ACHN (cell line): ENCODE results near the gene FRK.
"Not testable (repeated sequence)": the region's sequence is repeated elsewhere in the genome, so short reads cannot be mapped to it uniquely, and the experiment has no call there.

Experiments used
- DNase-seq: peaks from one replicate; pipeline ENCODE4 v3.0.0-alpha.2; 2015
- in situ Hi-C: cut with HindIII; loops from 2 replicates; pipeline ENCODE4 v1.10.0; 2017; ENCODE audit warnings: low sequenced_read_pairs, low pct_ligation_motif_present, low pct_unique_long_range_greater_than_20kb

The FRK gene

GRCh38 chr6:116046737-116047136 is 14.0 kb downstream of the FRK start:
- DNase-seq = no peak
- in situ Hi-C loops = no loop called here

DNA sequence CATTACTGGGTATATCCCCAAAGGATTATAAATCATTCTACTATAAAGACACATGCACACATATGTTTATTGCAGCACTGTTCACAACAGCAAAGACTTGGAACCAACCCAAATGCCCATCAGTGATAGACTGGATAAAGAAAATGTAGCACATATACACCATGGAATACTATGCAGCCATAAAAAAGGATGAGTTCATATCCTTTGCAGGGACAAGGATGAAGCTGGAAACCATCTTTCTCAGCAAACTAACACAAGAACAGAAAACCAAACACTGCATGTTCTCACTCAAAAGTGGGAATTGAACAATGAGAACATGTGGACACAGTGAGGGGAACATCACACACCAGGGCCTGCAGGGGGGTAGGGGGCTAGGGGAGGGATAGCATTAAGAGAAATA is 14.4 kb downstream of the FRK start:
- in situ Hi-C loops, DNase-seq: not testable (repeated sequence)

GRCh38 chr6:116041934-116042333 is 18.8 kb downstream of the FRK start:
- in situ Hi-C loops = no loop called here
- DNase-seq = no peak

GRCh38 chr6:116040993-116041392 is 19.7 kb downstream of the FRK start:
- in situ Hi-C loops = no loop called here
- no peak for DNase-seq

DNA sequence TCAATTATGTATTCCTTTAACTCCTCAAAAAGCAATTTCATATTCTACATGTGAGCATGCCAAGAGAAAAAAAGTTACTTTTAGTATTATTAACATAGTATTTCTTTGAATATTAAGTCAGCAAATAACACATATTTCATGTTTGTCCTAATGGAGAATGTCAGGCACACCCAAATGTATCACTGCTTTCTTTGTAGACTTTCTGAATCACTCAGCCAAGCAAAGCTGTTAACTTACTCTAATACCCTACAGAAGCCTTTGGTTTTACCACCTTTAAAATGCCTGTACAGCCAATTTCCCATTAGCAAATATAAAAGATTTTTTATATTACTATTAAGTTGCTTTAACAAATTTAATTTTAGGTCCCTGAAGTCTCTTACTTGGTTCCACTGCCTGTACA is 23.8 kb downstream of the FRK start:
- in situ Hi-C loops = no loop called here

GRCh38 chr6:116036075-116036773 is 24.5 kb downstream of the FRK start:
- in situ Hi-C loops = no loop called here
- no peak for DNase-seq

More for the DNA sequence above, 23.8 kb downstream of the FRK start:
- DNase-seq = no peak

- no peak for DNase-seq
- in situ Hi-C loops = no loop called here
Observed at GRCh38 chr6:116035616-116036015, 25.1 kb downstream of the FRK start.

DNA sequence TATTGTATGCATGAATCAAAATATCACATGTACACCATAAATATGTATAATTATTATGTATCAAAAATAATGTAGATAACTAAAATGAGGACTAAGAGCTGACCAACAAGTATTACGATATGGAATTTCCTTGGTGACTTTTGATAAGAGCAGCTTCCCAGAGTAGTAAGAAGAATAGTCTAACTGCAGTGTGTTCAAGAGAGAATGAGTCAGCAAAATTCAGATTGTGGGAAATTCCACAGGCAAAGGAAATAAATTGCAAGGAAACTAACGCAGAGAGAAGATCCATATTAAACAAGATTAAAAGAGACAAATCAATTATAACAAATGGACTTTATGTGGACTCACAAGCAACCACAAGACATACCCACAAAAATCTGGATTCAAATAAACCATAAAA is 26.4 kb downstream of the FRK start:
- in situ Hi-C loops = no loop called here

DNA sequence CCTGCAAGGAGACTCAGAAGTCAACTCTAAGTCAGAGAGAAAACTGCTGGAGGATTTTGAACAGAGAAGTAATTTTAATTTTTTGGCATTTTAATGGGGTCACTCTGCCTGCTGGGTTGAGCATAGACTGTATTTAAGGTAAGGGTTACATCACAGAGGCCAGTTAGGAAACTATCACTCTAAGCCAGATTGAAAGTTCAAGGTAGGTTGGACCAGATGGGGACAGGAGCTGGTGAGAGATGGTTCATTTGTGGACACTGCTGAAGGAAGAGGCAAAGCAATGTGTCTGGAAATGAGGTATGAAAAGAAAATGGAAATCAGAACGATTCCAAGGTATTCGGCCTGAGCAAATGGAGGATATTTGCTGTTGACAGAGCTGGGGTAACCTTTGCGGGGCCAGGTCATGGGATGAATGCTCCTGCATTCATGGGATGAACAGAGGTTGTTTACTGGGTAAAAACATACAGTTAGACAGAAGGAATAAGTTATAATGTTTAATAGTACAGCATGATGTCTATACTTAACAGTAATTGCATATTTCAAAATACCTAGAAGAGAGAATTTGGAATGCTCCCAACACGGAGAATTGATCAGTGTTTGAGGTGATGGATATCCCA is 26.9 kb downstream of the FRK start:
- DNase-seq = no peak
- in situ Hi-C loops = no loop called here

More for the DNA sequence above, 26.4 kb downstream of the FRK start:
- DNase-seq = peak; percentile 62

GRCh38 chr6:116030770-116031169 is 29.9 kb downstream of the FRK start:
- in situ Hi-C loops = no loop called here
- no peak for DNase-seq

DNA sequence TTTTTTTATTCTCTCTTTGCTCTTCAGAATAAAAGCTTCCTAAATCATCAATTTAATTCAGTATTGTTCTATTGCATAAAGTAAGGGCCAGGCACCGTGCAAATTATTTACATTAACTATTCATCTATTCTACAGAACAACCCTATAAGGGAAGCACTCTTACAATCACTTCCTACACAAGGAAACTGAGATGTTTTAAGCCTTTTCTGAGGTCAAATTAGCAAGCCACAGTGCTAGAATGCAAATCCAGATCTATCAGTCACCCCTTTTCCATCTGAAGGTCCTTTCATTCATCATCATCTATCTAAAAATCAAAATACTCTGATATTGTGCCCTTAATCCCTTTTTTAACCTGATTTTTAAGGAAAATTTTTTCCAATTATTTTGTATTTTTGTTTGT is 31.2 kb downstream of the FRK start:
- no peak for DNase-seq
- in situ Hi-C loops = no loop called here

GRCh38 chr6:116028233-116028632 is 32.5 kb downstream of the FRK start:
- DNase-seq = no peak
- in situ Hi-C loops = no loop called here

- DNase-seq = no peak
- in situ Hi-C loops = no loop called here
Observed at GRCh38 chr6:116027801-116028200, 32.9 kb downstream of the FRK start.

DNA sequence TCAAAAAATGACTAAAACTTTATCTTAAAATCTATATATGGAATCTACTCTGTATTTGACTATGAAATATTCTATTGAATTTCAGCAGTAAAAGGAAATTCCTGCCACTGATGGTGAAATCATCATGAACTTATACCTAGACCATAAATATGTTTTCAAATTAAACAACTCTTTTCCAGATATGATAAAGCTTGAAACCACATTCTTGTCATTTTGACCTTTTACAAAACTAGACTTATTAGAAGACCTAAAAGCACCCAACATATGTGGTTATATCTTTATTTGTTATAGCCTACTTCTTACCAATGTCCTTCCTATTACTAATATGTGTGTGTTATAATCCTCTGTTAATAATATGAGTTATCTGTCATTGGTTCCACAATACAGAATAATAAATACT is 35.3 kb downstream of the FRK start:
- in situ Hi-C loops = no loop called here
- DNase-seq = no peak

GRCh38 chr6:116022841-116023445 is 37.7 kb downstream of the FRK start:
- no peak for DNase-seq
- in situ Hi-C loops = no loop called here

DNA sequence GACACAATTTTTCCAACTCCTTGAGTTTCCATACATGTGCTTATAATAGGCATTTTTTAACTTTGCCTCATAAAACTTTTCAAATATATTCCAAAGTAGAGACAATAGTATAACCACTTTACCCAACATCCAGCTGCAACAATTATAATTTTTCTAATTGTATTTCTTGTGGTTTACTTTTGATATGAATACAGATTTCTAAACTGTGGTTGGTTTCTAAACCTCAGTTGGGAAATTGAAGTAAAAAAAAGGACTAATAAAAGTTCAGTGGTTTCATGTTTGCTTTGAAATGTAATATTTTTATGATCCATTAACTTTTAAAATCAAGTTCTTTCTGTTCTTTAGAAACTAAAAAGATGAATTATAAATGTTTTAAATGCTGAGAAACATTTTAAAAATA is 40.0 kb downstream of the FRK start:
- in situ Hi-C loops = no loop called here

GRCh38 chr6:116019428-116019827 is 41.3 kb downstream of the FRK start:
- in situ Hi-C loops = no loop called here
- no peak for DNase-seq

More for the DNA sequence above, 40.0 kb downstream of the FRK start:
- no peak for DNase-seq

- in situ Hi-C loops = no loop called here
- no peak for DNase-seq
Observed at GRCh38 chr6:116018976-116019375, 41.7 kb downstream of the FRK start.

- in situ Hi-C loops = no loop called here
- DNase-seq = no peak
Observed at GRCh38 chr6:116017546-116018295, 43.0 kb downstream of the FRK start.
